ENCODE measurements around the gene METTL4.

METTL4 gene

DNA sequence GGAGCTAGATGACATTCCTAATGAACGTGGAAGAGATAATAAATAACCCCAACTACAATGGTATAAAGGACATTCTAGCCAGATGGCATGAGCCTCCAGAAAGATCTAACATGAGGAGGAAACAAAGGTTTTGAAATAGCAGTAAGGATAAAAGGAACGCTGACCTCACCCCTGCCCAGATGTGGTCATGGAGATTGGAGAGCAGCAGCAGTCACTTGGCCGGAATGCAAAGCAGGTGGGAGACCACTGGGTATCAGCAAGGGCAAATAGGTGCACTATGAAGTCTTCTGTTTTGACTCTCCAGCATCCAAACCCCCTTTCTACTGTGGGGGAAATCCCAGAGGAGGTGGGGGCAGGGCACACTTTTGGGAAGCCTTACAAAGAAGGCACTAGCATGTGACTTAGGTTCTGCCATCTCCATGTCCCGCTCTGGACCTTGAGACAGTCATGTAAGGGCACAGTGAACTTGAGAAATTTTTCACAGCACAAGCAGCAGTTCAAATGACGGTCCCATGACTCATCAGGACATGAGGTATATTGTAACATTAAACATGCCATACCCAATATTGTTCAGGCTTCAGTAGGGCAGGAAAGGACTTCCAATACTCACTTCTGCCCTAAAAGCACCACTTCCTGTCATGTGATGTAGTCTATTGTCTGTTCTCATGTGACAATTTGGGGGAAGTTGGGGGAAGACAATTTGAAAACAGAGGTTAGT is 55.2 kb downstream of the METTL4 start:
- DNase-seq: no peak

DNA sequence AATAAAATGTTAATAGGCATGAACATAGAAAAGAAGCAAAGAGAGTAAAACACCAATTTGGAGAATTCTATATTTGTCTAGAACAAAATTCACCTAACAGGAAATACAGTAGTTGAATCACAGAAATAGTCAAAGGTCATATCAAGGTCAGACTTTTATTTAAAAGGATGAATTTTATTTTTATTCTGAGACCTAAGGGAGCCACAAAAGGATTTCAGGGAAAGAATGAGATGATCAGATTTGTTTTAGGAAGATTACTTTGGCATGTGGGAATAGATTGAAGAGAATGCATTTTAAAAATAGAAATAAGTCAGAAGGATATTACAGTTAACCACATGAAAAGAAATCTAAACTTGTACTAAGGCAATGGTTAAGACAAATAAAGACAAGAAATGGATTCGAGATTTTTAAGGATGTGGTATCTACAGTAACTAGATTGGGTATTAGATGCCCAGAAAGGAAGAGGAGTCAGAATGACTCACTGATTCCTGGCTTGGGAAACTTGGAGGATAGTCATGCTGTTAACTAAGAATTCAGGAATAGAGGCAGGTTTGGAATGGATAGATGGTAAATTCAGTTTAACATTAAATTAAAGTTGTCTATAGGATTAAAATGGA is 56.0 kb downstream of the METTL4 start:
- no peak for DNase-seq

DNA sequence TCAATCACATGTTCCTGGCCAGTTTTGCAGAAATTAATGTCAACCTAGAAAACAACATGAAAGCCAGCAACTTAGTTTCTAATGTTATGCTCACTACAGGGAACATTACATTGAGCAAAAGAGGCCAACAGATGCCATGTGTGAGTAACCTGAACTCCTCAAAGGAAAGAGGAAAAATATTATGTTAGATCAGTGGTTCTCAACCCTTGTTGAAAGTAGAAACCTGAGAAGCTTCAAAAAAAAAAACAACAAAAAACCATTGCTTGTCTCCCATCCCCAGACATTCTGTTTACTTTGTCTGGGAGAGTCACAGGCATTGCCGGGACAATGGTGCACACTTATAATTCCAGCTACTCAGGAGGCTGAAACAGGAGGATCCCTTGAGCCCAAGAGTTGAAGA is 57.7 kb downstream of the METTL4 start:
- DNase-seq: peak; percentile 39

DNA sequence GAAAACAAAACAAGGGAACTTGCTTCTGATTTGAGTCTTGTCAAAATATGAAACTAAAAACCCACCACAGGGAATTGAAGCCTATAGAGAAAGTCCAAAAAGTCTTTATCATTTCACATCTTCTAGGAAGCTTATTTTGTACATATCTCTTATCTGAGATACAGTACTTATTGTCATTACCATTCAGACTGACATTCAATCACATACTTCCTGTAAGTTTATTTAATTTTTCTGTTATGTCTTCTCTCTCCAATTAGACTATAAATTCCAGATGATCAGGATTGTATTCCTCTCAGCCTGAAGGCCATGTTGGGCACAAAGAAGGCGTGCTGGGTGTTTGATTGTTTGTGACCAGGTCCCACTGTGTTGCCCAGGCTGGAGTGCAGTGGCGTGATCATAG is 59.2 kb downstream of the METTL4 start:
- no peak for DNase-seq

DNA sequence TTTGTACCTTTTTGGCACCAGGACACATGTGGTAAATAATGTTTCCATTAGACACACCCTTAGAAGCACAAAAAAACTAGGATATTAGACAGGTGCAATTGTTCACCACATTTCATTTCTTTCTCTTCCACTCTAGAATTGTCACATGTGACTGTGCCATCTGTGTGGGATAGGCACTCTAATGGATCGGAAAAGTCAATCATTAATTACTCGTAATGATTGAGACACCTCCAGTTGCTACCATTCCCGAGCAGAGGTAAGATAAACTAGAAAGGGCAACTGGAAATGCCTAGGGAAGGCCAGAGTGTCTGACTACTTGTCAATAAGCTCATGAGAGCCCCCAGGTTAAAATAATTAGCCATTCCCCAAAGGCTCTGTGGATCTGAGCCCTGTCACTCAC is 59.9 kb downstream of the METTL4 start:
- no peak for DNase-seq

DNA sequence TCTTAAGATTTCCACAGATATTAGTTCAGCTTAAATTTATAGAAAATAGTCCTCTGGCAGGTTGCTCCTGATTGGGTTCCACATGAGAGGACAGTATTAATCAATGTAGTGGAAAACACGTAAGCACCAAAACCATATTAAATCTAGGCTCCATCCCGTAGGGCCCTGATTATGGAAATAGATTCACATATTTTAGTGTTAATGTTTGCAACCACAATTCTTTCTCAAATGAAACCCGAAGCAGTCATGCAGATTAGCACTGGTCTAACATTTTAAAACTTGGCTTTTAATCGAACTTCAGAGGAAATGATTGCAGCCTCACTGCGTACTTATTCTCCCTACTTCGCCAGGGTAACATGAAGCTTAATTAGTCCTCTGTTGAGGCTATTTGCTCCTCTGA is 60.9 kb downstream of the METTL4 start:
- DNase-seq: no peak

DNA sequence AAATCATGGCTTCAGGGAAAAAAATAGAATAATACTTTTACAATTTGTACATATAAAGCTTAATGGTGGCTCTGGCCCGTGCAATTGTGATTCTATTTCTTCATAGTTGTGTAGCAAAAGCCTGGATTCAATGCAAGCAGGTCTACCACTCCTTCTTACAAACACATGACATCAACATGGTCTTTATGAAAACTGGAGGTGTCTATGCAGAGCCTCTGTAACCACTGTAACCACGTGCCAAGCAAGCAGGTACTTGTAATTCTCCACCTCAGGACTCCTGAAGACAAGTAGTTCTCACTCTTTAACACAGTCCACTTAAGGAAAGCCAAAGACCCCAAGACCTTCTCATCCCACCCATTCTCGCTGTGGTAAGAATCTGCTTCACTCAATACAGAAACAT is 62.6 kb downstream of the METTL4 start:
- no peak for DNase-seq

DNA sequence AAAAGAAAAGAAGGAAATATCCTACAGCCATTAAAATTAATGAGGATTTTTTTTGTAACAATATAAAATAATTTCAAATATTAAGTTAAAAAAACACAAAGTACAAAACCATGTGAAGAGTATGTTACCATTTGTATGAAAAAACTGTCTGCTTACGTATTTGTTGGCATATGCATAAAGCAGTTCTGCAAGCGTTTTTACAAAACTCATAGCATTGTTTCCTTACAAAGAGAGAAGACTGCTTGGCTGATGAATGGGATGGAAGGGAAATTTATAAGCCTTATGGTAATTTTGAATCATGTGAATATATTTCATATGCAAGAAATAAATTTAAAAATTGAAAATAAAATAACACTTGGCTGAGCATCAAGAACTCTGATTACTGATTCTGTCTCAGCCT is 63.1 kb downstream of the METTL4 start:
- no peak for DNase-seq

DNA sequence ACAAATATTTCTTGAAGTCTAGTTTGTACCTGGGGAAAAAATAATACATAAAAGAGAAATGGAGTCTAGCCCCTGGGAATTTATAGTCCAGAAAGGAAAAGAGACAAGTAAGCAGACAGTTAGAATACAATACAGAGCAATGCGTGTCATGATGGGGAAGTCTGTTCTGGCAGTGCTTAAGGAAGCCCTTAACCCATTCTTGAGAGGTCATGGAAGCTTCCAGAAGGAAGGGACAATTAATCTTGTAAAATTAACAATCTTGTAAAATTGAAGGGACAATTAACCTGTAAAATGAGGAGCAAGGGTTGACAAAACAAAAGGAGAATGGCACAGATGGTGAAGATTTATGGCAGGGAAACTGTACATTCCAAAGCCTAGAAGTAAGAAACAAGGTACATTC is 66.7 kb downstream of the METTL4 start:
- no peak for DNase-seq

DNA sequence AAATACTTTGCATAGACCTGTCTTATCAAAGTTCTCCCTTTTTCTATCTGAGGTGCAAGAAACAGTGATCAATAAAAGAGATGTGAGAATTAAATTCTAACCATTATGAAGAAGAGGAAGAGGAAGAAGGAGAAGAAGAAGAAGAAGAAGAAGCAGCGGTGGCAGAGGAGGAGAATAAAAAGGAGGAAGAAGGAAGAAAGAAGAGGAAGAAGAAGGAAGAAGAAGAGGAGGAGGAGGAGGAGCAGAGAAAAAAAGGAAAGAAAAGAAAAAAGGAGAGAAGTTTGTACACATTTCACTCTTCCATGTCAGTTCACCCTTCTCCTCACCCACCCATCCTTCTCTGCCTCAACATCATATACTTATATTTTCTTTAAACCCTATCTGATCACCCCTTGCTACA is 68.4 kb downstream of the METTL4 start:
- no peak for DNase-seq

DNA sequence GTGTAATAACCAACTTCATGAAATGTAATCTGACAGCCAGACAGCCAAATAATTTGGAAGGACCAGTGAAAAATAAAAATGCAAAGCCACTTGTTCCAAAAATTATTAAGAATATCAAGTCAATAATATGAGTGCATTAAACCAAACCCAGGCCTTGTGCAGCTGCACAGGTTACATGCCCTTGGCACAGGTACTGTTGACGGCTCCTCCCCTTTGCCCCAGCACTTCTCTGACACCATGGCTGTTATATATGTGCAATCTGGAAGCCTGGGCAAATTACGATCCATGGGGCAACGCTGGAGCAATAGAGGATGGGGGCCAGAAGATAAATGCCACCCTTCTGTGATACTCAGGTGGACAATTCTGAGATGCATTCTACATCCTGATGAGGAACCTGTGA is 68.9 kb downstream of the METTL4 start:
- DNase-seq: no peak

DNA sequence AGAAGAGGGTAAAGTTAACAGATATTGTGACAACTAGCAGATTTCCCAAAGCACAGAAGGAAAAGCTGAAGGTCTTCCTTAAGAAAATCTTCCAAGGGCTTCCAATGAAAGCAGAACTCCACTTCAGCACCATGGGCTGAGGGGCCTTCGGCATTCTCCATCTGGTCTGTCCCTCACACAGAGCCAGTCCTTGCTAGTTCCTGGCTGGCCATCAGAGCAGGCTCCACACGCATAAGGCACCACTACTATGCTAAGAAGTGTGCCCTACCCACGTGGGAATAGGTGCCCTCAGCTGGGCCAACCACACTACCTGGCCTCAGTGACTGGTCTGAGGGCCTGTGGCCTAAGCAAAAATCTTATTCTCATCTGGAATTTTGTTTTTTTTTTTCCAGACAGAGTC is 73.5 kb downstream of the METTL4 start:
- DNase-seq: no peak

DNA sequence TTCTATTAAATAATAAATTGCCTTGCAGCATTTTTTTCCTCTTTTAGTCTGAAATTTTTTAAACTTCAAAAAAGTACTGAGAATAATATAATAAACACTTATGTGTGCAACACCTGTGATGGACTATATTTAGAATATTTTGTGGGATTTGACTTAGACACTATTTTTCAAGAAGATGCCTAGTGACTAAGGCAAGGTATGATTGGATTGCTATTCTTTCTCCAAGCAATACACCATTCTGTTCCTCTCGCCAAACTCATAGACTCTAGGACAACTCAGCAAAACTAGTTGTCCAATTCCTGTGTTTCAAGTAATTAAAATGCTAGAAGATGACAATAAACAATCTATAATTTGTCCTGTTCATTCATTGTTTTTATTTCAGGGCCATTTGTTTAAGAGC is 75.9 kb downstream of the METTL4 start:
- no peak for DNase-seq

DNA sequence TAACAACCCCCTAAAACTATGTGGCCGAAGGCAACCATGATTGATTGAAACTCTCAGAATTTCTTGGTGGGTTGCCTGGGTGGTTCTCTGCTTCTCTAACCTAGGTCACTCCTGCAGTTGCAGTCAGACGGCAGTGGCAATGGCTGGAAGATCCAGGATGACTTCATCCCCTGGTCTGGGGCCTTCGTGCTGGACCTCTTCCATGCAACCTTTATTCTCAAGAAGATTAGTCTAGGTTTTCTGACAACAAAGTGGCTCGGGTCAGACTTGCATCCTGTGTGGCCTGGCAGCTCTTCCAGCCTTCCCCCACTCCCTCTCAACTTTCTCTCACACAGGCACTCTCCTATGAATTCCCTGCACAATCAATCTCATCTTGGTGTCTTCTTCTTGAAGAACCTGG is 76.4 kb downstream of the METTL4 start:
- no peak for DNase-seq
